Fibroblast of lung (primary cell): Measurements from ENCODE around the gene MECR.

ENCODE experiments used
- EZH2 ChIP-seq: IDR thresholded peaks from 2 replicates; pipeline ENCODE4 v1.5.1; 2012; ENCODE audit warnings: low read length, control low read depth, mild to moderate bottlenecking; ENCODE audit errors: missing control alignments
- TF ChIP-seq, protein P1 (sequence below), 2 donors: IDR thresholded peaks in 1 of 2; conservative IDR thresholded peaks in 1 of 2; 1 replicate in 1 of 2; 2 replicates in 1 of 2; pipeline ENCODE4 v1.5.1; 2011 to 2012; ENCODE audit warnings: low read length in 2 of 2, control low read depth in 1 of 2, inconsistent platforms in 1 of 2, low read depth in 1 of 2, mild to moderate bottlenecking in 1 of 2

DNA sequence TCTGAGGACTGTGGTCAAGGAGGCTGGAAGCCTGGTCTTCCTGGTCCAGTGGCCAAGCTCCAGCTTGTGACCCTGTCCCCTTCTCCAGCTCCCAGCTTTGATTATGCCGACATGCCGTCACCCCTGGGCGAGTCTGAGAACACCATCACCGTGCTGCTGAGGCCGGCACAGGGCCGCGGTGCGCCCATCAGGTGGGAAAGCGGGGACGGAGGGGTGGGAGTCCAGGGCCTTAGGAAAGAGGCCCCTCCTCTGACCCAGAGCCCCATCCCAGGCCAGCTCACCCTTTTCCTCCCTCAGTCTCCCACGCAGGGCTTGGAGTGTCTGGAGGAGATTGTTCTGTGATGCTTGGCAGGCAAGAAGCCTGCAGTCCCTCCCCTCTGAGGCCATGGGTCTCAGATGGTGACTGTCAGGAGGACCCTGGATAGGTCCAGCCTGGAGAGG is 49.2 kb upstream of the MECR start:
- TF ChIP-seq, protein P1, sequence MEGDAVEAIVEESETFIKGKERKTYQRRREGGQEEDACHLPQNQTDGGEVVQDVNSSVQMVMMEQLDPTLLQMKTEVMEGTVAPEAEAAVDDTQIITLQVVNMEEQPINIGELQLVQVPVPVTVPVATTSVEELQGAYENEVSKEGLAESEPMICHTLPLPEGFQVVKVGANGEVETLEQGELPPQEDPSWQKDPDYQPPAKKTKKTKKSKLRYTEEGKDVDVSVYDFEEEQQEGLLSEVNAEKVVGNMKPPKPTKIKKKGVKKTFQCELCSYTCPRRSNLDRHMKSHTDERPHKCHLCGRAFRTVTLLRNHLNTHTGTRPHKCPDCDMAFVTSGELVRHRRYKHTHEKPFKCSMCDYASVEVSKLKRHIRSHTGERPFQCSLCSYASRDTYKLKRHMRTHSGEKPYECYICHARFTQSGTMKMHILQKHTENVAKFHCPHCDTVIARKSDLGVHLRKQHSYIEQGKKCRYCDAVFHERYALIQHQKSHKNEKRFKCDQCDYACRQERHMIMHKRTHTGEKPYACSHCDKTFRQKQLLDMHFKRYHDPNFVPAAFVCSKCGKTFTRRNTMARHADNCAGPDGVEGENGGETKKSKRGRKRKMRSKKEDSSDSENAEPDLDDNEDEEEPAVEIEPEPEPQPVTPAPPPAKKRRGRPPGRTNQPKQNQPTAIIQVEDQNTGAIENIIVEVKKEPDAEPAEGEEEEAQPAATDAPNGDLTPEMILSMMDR (conservative IDR thresholded peaks at IDR 0.05 in 1 of 2, IDR thresholded peaks at IDR 0.05 in 1 of 2; ENCODE audit: low read depth in 1 of 2, low read length in 2 of 2): no peak
- no peak for TF ChIP-seq EZH2
